HCT116 (cell line): ENCODE results near the gene ST3GAL3. TPM values are rescaled to one million over a fixed set of nuclear protein-coding genes. Genes with fewer than 3 reads are reported as not detected.

Experiments used
- ATAC-seq: fragments of 200-7000 bp; cut with Tn5 transposase; 2 replicates; pipeline ENCODE4 v1.9.1; 2020; ENCODE audit warnings: mild to moderate bottlenecking, moderate library complexity
- BruUV-seq: library from RNA; stranded (reverse); fragments of 400-500 nt; replicated peaks from 2 replicates; lab custom pipeline; 2021; lab: Mats Ljungman, UMichigan
- CTCF ChIA-PET: fragments of 300-600 bp; sonication (Branson Sonifier 250); formaldehyde crosslinking; loops from one replicate; lab custom pipeline; 2021; ENCODE audit warnings: antibody characterized with exemption; lab: Charles Lee
- POLR2A ChIA-PET: fragments of 300-600, 350-600 bp; sonication (Branson Sonifier 250); formaldehyde crosslinking; loops from one replicate; lab custom pipeline; 2021; ENCODE audit warnings: antibody characterized with exemption; lab: Charles Lee
- RAD21 ChIA-PET, 2 experiments: fragments of 300-600 bp; sonication (Branson Sonifier 250); formaldehyde crosslinking; loops; one replicate each; lab custom pipeline; 2023; ENCODE audit warnings: low total read pairs in 2 of 2; ENCODE audit not compliant: uncharacterized antibody in 2 of 2, unreplicated experiment in 2 of 2, low non-redundant PET in 1 of 2; lab: Charles Lee
- DNase-seq: peaks from one replicate; pipeline ENCODE4 v3.0.0-alpha.2; 2010; ENCODE audit warnings: low read depth, low spot score
- H2AFZ ChIP-seq: fragments of 200-600 bp; shearing (Covaris generic), sonication (generic); 2 replicates; pipeline ENCODE4 v1.6.1; 2017; ENCODE audit warnings: low read depth, mixed run types, mixed read lengths, antibody characterized with exemption, low read length; ENCODE audit not compliant: poor library complexity, severe bottlenecking
- H3K27ac ChIP-seq: 2 replicates; pipeline ENCODE4 v1.5.1; 2012; ENCODE audit warnings: low read depth, low read length
- H3K27me3 ChIP-seq: fragments of 200-600 bp; sonication (generic); 2 replicates; pipeline ENCODE4 v1.6.1; 2016; ENCODE audit warnings: mixed run types, low read length, mixed read lengths; ENCODE audit not compliant: insufficient read depth
- H3K36me3 ChIP-seq, 2 experiments: fragments of 200-500 bp in 1 of 2; fragments of 200-600 bp in 1 of 2; sonication (Bioruptor generic) in 1 of 2; sonication (generic) in 1 of 2; 2 replicates each; pipeline versions ENCODE4 v1.5.1 to v1.6.1; 2014 to 2016; ENCODE audit warnings: low read length in 2 of 2, inconsistent platforms in 1 of 2, mixed read lengths in 1 of 2, mixed run types in 1 of 2; ENCODE audit not compliant: insufficient read depth in 2 of 2, control insufficient read depth in 1 of 2
- H3K4me1 ChIP-seq, 2 experiments: fragments of 200-600 bp in 1 of 2; sonication (generic) in 1 of 2; 2 replicates each; pipeline versions ENCODE4 v1.5.1 to v1.6.1; 2012 to 2017; ENCODE audit warnings: low read length in 2 of 2, inconsistent platforms in 1 of 2, mild to moderate bottlenecking in 1 of 2, mixed read lengths in 1 of 2, mixed run types in 1 of 2, moderate library complexity in 1 of 2; ENCODE audit not compliant: insufficient read depth in 2 of 2, control insufficient read depth in 1 of 2
- H3K4me2 ChIP-seq: fragments of 200-600 bp; sonication (generic); 2 replicates; pipeline ENCODE4 v1.6.1; 2017; ENCODE audit warnings: mixed run types, low read length, mixed read lengths
- H3K4me3 ChIP-seq, 2 experiments: fragments of 200-600 bp in 1 of 2; sonication (generic) in 1 of 2; replicated peaks in 1 of 2; 2 replicates each; pipeline ENCODE4 v1.5.1; 2011 to 2016; ENCODE audit warnings: low read length in 2 of 2, control low read depth in 1 of 2, low read depth in 1 of 2, mild to moderate bottlenecking in 1 of 2, mixed read lengths in 1 of 2, mixed run types in 1 of 2
- H3K79me2 ChIP-seq: fragments of 200-600 bp; sonication (generic); 2 replicates; pipeline ENCODE4 v1.6.1; 2017; ENCODE audit warnings: mild to moderate bottlenecking, mixed run types, low read length, moderate library complexity, mixed read lengths; ENCODE audit not compliant: insufficient read depth
- H3K9ac ChIP-seq: fragments of 200-600 bp; sonication (generic); 2 replicates; pipeline ENCODE4 v1.6.1; 2016; ENCODE audit warnings: low read length, mixed read lengths
- H3K9me2 ChIP-seq: fragments of 200-600 bp; sonication (generic), shearing (Covaris generic); 2 replicates; pipeline ENCODE4 v1.6.1; 2017; ENCODE audit warnings: mixed run types, mild to moderate bottlenecking, moderate library complexity; ENCODE audit not compliant: insufficient read depth
- H3K9me3 ChIP-seq, 2 experiments: fragments of 200-500 bp in 1 of 2; fragments of 200-600 bp in 1 of 2; sonication (Bioruptor generic) in 1 of 2; sonication (generic) in 1 of 2; 2 replicates each; pipeline ENCODE4 v1.6.1; 2014 to 2017; ENCODE audit warnings: low read length in 2 of 2, mixed read lengths in 2 of 2, inconsistent platforms in 1 of 2, low read depth in 1 of 2, mild to moderate bottlenecking in 1 of 2, mixed run types in 1 of 2, moderate library complexity in 1 of 2; ENCODE audit not compliant: control insufficient read depth in 1 of 2, insufficient read depth in 1 of 2
- H4K20me1 ChIP-seq: fragments of 200-600 bp; sonication (generic), shearing (Covaris generic); 2 replicates; pipeline ENCODE4 v1.6.1; 2017; ENCODE audit warnings: mixed run types, mild to moderate bottlenecking, moderate library complexity; ENCODE audit not compliant: insufficient read depth
- CBX3 ChIP-seq: IDR thresholded peaks from 2 replicates; pipeline ENCODE4 v1.6.1; 2012; ENCODE audit warnings: low read depth
- CEBPB ChIP-seq: IDR thresholded peaks from 2 replicates; pipeline ENCODE4 v1.6.1; 2012; ENCODE audit warnings: low read depth
- EGR1 ChIP-seq: IDR thresholded peaks from 2 replicates; pipeline ENCODE4 v1.6.1; 2012; ENCODE audit warnings: low read depth
- ELF1 ChIP-seq: IDR thresholded peaks from 2 replicates; pipeline ENCODE4 v1.6.1; 2012; ENCODE audit warnings: low read depth, borderline replicate concordance
- EZH2phosphoT487 ChIP-seq: fragments of 200-600 bp; IDR thresholded peaks from 2 replicates; pipeline ENCODE4 v1.6.1; 2018; ENCODE audit warnings: antibody characterized with exemption, borderline replicate concordance
- FOSL1 ChIP-seq: IDR thresholded peaks from 2 replicates; pipeline ENCODE4 v1.6.1; 2012; ENCODE audit warnings: low read depth
- JUND ChIP-seq: IDR thresholded peaks from 2 replicates; pipeline ENCODE4 v1.6.1; 2012
- POLR2A ChIP-seq: IDR thresholded peaks from 2 replicates; pipeline ENCODE4 v1.7.0; 2011; ENCODE audit warnings: borderline replicate concordance; ENCODE audit not compliant: insufficient read depth, insufficient read length; ENCODE audit errors: extremely low read depth
- POLR2AphosphoS5 ChIP-seq: IDR thresholded peaks from 2 replicates; pipeline ENCODE4 v1.6.1; 2011; ENCODE audit warnings: mild to moderate bottlenecking, low read depth, low read length, moderate library complexity
- RAD21 ChIP-seq: IDR thresholded peaks from 2 replicates; pipeline ENCODE4 v1.6.1; 2012; ENCODE audit warnings: low read depth, mild to moderate bottlenecking
- SIN3A ChIP-seq: IDR thresholded peaks from 2 replicates; pipeline ENCODE4 v1.6.1; 2012; ENCODE audit warnings: low read depth
- TCF7L2 ChIP-seq: IDR thresholded peaks from 2 replicates; pipeline ENCODE4 v1.7.0; 2011; ENCODE audit warnings: borderline replicate concordance, inconsistent platforms; ENCODE audit not compliant: insufficient read depth, insufficient read length; ENCODE audit errors: extremely low read depth
- ZFX ChIP-seq: fragments of 450-650 bp; IDR thresholded peaks from 2 replicates; pipeline ENCODE4 v1.6.1; 2017
- ZNF274 ChIP-seq: fragments of 200-500 bp; sonication (Bioruptor generic); IDR thresholded peaks from 2 replicates; pipeline ENCODE4 v1.6.1; 2014; ENCODE audit warnings: mild to moderate bottlenecking, low read depth, low read length, inconsistent platforms
- intact Hi-C: fragments of 100-400 bp; cut with micrococcal nuclease; formaldehyde crosslinking; loops from 2 replicates; pipeline ENCODE4 v1.10.0; 2022
- total RNA-seq: library from RNA; stranded (reverse); gene quantifications from one replicate; pipeline ENCODE4 v1.2.1, GENCODE V29; 2021; ENCODE audit not compliant: unreplicated experiment
- TF ChIP-seq, protein P1 (sequence below): IDR thresholded peaks from 2 replicates; pipeline ENCODE4 v1.6.1; 2012; ENCODE audit warnings: low read depth

Gene ST3GAL3
- total RNA-seq, 1 experiment from 2014 or later: 7.2 TPM

DNA sequence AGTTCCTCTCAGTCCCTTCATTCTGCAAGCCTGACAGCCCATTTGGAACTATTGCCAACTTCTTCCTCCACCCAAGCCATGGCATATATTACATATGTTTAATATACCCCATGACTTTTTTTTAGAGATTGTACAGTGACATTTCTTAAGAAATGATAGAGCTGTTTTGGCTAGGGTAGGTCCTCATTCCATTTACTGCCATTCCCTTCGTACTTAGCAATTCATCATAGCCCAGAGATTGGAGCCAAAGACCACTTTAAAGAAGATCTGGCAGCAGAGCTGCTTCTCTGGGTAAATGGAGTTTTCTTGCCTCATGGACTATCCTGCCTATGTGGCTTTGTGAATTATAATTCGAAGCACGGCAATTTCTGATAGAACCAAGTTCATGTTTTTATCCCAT is 93.4 kb downstream of the ST3GAL3 start:
- no peak for DNase-seq
- Histone ChIP-seq H3K36me3 (no peaks in the 10 kb centered on the region), H3K4me1 (peaks cover 1 to 13% of the 10 kb centered on the region in 2 experiments; a peak in 2 of 4 replicates), H3K27me3 (no peaks in the 10 kb centered on the region), H3K9me2 (no peaks in the 10 kb centered on the region), H3K79me2 (no peaks in the 10 kb centered on the region), H2AFZ (no peak overlapping the region), H3K27ac (no peak overlapping the region)
- RAD21 ChIA-PET: no interaction called here
- no peak for ATAC-seq
- no TSS peak for BruUV-seq
- TF ChIP-seq TCF7L2 (no peak), EGR1 (no peak), POLR2AphosphoS5 (no peak), ZFX (no peak)
- TF ChIP-seq, all 23 proteins: peak for 0
- Histone ChIP-seq H4K20me1 (no peaks in the 10 kb centered on the region), H3K9ac (no peak overlapping the region), H3K4me3 (no peak overlapping the region), H3K4me2 (no peak overlapping the region), H3K9me3 (no peaks in the 10 kb centered on the region)
- CTCF ChIA-PET: no interaction called here
- POLR2A ChIA-PET: no interaction called here
- intact Hi-C loops: no loop called here

DNA sequence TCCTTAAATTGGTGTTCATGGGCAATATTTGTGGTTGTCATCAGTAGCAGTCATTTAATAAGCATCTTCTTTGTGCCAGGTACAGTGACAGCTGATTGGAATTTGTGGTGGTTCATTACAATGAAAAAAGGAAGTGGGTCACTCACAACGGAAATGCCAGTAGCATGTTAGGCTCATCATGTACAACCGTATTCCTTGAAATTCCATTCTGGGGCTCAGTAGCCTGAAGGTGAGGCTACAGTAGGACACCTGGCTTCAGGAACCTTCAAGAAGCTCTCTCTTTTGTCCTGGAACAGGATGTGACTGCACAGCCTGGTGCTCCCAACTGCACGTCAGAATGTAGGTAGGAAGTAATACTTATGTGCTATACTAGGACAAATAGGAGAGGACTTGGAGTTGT is 93.9 kb downstream of the ST3GAL3 start:
- RAD21 ChIA-PET: no interaction called here
- POLR2A ChIA-PET: no interaction called here
- Histone ChIP-seq H3K9me2 (no peaks in the 10 kb centered on the region), H3K4me1 (peaks cover 0 to 10% of the 10 kb centered on the region in 2 experiments; a peak in 1 of 4 replicates), H3K4me3 (no peak overlapping the region), H3K4me2 (no peak overlapping the region), H3K9me3 (no peaks in the 10 kb centered on the region), H3K27me3 (no peaks in the 10 kb centered on the region), H3K79me2 (no peaks in the 10 kb centered on the region), H4K20me1 (no peaks in the 10 kb centered on the region), H3K36me3 (no peaks in the 10 kb centered on the region), H2AFZ (no peak overlapping the region), H3K9ac (no peak overlapping the region), H3K27ac (no peak overlapping the region)
- CTCF ChIA-PET: no interaction called here
- ATAC-seq (no peak), DNase-seq (no peak)
- TF ChIP-seq EZH2phosphoT487 (no peak), FOSL1 (no peak), CBX3 (no peak), SIN3A (no peak), ZNF274 (no peak), POLR2A (no peak), POLR2AphosphoS5 (no peak), ELF1 (no peak), EGR1 (no peak), RAD21 (no peak), CEBPB (no peak), ZFX (no peak), JUND (no peak)
- TF ChIP-seq, protein P1, sequence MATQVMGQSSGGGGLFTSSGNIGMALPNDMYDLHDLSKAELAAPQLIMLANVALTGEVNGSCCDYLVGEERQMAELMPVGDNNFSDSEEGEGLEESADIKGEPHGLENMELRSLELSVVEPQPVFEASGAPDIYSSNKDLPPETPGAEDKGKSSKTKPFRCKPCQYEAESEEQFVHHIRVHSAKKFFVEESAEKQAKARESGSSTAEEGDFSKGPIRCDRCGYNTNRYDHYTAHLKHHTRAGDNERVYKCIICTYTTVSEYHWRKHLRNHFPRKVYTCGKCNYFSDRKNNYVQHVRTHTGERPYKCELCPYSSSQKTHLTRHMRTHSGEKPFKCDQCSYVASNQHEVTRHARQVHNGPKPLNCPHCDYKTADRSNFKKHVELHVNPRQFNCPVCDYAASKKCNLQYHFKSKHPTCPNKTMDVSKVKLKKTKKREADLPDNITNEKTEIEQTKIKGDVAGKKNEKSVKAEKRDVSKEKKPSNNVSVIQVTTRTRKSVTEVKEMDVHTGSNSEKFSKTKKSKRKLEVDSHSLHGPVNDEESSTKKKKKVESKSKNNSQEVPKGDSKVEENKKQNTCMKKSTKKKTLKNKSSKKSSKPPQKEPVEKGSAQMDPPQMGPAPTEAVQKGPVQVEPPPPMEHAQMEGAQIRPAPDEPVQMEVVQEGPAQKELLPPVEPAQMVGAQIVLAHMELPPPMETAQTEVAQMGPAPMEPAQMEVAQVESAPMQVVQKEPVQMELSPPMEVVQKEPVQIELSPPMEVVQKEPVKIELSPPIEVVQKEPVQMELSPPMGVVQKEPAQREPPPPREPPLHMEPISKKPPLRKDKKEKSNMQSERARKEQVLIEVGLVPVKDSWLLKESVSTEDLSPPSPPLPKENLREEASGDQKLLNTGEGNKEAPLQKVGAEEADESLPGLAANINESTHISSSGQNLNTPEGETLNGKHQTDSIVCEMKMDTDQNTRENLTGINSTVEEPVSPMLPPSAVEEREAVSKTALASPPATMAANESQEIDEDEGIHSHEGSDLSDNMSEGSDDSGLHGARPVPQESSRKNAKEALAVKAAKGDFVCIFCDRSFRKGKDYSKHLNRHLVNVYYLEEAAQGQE: no peak
- BruUV-seq: no TSS peak
- intact Hi-C loops: no loop called here
